Stimulated activated CD4-positive, alpha-beta T cell treated with anti-CD3 and anti-CD28 coated beads, Interleukin-15, amount 100 ng/mL, for 24 hours (primary cell): ENCODE measurements around the gene ADAMTS2.

ENCODE experiments used
- DNase-seq: peaks from one replicate; pipeline ENCODE4 v3.0.0-alpha.2; 2020

The ADAMTS2 gene

DNA sequence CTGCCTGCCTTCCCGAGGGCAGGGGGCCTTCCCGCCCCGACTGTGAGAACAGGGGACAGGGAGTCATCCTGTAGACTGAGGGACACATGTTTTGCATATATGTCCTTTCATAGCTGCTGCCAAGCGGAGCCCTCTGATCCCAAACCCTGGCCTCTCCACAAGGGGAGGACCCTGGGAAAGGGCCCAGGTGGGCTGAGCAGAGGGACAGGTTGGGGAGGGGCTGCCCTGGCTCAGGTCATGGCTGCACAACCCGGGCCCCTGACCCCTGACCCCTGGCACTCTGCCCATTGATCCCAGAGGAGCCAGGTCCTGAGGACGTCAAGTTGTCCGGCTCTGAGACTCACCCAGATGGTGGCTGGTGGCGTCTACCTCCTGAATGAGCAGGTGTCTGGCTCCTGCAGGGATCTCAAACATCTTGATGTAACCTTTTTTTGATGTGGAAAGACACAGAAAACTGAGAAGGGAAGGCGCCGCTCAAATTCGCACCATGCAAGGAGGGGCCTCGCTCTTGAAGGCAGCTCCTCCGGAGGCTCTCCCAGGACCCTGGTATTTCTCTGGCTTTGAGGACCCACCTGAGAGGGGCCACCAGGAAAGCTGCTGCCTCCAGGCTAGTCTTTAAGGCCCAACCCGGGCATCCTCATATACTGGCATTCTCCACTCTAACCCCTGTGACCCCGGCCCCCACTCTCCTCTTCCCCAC is 213.2 kb downstream of the ADAMTS2 start:
- no peak for DNase-seq

GRCh38 chr5:179131321-179131835 is 213.9 kb downstream of the ADAMTS2 start:
- DNase-seq: no peak

GRCh38 chr5:179130101-179130681 is 215.1 kb downstream of the ADAMTS2 start:
- no peak for DNase-seq

GRCh38 chr5:179129607-179130071 is 215.6 kb downstream of the ADAMTS2 start:
- no peak for DNase-seq

DNA sequence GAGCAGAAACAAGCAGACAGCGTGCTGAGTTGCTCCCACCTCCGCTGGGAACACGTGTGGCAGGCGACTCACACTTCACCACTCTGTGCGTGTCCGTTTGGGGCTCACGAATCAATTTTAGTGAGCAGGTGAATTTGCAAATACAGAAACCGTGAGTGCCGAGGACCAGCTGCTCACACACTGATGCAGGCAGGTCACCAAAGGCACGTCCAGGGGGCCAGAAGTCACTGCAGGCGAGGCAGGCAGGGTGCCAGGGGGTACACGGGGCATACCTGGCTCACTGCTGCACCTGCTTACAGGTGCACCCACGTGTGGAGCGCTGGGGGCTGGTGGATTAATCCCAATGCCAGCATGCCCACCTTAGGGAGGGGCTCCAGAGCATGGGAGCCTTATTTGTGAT is 216.3 kb downstream of the ADAMTS2 start:
- no peak for DNase-seq

- no peak for DNase-seq
These were observed 217.3 kb downstream of the ADAMTS2 start for GRCh38 chr5:179128041-179128365.

DNA sequence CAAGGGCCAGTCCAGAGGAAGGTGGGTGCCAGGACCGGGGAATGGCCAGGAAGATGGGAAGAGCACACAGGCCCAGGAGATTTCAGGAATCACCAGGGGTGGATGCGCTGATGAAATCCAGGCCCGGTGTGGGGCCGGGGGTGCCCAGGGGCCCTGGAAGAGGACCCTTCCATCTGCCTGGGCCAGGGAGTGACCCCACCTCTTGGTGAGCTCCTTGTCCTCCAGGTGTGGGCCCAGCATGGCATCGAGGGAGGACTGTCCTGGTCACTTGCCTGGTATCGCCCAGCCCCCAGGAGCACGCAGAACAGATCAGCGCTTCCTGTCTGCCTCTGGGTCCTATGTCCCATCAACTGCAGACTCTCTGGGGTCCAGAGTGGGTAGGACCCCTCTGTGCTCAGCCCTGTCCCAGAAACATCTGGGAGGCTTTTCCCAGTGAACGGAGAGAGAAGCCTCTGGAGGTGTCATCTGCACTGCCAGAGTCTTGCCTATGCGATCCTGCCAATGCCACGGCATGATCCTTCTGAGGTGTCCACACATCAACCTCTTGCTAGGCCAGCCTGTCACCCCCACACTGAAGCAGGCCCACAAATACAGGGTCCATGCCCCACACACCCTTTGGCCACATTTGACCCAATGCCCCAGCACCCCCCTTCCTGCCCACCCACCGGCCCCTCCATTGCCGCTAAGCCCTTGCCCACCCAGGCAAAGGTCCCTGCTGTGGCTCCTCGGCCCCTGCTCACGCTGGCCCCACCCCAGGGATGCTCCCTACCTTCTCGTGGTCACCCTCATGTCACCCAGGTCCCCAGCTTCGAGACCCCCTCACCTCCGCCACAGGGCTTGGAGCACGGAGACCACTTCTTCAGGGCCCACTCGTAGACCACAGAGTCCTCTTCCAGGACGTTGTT is 217.9 kb downstream of the ADAMTS2 start:
- DNase-seq: no peak

DNA sequence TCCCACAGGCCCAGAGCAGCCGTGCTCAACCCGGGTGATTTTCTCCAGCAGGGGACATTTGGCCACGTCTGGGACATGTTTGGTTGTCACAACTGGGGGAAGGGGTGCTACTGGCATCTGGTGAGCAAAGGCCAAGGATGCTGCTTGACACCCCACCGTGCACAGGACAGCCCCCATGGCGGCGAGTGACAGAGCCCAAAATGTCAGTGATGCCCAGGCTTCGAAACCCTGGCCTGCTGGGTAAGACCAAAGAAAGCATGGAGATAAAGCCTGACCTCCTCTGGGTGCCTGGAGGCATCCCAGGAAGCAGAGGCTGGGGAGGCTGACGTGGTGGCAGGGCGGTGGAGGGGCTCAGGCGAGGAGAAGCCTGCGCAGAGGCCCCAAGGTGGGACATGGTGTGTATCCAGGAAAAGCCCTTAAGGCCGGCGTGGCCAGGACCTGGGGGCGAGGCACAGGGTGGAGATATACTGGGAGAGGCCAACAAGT is 218.7 kb downstream of the ADAMTS2 start:
- no peak for DNase-seq

DNA sequence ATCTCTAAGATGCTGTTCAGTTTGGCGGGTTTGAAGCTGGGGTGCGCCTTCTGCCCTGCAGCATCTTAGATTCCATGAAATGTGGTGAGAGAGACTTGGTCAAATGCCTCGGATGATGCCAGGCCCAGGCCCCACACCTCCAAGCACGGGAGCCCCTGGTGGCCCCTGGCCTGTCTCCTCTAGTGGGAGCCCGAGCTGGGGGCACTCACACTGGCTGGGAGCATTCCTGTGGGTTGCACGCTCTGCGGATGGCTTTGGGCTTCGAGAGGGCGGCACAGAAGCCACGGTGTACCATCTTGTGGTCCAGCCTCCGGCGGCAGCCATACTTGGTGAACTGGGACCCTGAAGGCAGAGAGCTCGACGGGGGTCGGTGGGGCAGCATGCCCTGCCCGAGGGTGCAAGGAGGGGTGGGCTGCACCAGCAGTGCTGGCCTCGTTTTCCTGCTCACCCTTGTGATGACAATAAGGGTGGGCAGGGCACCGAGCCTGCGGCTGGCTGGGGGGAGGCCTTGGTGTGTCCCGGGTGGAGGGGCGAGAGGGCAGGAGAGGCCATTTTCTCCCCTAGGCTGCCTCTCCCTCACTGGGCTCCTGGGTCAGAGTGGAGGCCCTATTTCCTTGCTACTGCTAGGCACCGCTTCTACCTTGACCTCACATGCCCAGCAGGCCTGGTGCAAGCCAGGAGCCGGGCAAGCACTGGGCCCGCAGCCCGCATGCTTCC is 219.3 kb downstream of the ADAMTS2 start:
- no peak for DNase-seq

DNA sequence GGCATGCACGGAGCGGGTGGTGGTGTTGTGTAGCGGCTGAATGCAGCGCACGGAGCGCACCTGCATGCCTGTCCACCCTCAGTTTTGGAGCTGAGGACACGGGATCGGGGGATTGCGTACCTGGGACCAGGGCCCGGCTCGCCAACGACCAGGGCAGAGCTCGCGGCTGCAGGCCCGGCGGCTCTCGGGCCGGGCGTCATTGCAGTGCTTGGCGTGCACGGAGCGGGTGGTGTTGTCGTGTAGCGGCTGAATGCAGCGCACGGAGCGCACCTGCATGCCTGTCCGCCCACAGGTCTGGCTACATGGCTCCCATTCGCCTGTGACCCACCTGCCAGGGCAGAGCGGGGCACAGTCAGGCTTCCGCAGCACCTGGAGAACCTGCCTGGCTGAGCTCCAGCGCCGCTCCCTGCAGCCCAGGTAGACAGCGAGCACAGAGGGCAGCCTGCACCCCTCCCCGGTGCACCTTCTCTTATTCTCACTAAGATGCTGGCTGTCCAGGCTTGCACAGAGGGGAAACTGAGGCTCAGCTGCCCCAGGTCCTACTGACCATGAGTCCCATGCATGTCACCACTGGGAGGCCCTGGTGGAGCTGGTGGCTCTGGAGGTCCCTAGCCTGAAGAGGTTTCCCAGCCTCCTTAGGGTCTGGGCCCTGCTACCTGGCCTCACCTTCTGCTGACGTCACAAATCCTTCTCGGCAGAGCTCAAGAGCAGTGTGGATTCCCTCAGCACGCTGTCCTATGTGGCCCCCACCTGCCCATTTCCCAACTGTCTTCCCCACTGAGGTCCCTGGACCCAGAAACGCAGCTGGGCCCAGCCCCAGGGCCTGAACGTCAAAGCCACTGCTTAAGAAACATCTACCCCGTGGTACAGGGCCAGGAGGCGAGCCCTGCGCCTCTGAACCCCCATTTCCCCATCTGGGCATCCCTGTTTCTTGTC is 220.1 kb downstream of the ADAMTS2 start:
- no peak for DNase-seq

DNA sequence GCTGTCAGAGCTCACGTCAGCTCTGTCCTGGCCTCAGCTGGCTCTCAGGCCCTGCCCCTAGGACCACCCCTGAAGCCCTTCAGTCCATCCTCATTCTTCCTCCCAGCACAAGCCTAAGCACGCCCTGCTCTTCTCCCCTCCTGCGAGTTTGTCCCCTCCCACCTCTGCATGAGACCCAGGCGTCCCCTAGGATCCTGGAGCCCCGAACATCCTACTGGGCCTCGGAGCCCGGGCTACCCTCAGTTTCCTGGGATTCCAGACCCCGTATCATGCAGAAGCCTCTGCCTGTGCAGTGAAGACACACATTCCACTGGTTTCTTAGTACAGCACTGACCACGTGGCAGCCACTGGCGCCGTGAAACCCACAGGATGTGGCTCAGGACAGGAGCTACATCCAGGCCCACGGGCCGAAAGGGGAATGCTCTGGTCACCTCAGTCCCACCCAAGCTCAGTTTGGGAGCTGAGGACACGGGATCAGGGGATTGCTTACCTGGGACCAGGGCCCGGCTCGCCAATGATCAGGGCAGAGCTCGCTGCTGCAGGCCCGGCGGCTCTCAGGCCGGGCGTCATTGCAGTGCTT is 220.9 kb downstream of the ADAMTS2 start:
- DNase-seq: no peak

DNA sequence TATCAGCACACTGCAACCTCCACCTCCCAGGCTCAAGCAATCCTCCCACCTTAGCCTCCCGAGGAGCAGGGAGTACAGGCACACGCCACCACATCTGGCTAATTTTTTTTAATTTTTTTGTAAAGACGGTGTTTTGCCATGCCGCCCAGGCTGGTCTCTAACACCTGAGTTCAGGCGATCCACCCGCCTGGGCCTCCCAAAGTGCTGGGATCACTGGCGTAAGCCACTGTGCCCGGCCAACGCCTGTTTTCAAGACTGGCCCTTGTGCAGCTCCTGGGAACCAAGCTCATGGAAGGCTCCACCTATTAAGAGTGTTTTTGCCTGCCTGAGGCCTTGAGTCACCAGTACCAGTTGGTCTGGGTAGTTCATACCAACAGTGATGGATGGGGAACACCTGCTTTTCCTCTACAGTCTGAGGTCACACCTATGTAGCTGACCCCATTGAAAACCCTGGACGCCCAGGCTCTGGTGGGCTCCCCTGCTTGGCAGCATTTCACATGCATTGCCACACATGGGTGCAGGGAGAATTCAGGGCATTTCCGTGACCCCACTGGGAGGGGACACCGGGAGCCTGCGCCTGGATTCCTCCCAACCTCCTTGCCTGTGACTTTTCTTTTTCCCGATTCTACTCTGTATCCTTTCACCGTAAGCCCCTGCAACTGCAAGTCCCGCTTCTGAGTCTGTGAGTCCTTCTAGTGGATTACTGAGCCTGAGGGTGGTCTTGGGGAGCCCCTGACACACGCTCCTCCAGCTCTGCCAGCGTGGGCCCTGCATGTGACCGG is 221.6 kb downstream of the ADAMTS2 start:
- DNase-seq: no peak

GRCh38 chr5:179123109-179123426 is 222.2 kb downstream of the ADAMTS2 start:
- no peak for DNase-seq

DNA sequence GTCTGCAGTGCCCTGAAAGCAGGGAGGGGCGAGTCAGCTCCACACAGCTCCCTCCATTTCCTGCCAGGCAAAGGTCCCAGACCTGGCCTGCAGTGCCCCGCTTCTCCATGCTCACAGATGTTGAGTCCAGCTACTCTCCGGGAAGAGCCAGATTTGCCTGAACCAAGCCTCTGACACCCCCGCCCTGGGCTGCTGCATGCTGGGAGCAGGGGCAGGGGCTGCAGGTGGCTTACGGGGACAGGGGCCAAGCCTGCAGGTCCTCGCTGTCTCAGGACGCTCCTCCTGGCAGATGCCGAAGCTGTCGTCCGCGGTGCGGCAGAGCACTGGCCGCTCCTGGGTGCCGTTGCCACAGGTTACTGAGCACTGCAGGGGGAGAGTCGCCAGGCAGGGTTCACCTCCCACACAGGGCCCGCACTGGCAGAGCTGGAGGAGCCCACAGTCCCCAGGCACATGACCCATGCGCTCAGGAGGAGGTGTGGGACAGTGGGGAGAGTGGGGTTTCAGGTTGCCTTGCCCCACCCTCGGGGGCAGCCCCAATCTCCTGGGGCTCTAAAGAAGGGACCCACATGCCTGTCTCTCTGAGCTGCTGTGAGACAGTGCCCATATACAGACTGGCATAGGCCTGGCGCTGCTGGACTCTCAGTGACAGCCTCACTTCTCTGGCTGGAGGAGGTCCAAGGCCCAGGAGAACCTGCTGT is 222.7 kb downstream of the ADAMTS2 start:
- DNase-seq: no peak

DNA sequence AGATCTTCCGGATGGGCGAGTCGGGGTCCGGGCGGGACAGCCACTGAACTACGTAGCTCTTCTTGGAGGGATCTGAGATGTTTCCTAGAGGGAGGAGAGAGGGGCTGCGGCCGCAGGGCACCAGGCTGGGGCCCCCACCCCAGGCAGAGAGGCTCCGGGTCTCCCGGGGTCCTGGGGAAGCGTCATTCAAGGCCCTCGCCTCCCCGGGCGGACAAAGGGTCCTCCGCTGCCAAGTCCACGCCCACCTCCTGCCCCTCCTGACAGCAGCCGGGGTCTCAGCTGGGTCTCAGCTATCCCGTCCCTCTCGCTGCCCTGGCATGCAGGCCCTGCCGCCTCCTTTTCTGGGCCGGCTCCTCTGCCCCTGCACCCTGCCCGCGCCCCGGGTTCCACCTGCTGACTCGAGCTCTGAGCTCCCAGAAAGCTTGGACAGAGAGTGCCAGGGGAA is 223.6 kb downstream of the ADAMTS2 start:
- DNase-seq: no peak

- no peak for DNase-seq
These were observed 224.2 kb downstream of the ADAMTS2 start for GRCh38 chr5:179120951-179121666.

GRCh38 chr5:179120421-179120861 is 224.8 kb downstream of the ADAMTS2 start:
- DNase-seq: no peak

DNA sequence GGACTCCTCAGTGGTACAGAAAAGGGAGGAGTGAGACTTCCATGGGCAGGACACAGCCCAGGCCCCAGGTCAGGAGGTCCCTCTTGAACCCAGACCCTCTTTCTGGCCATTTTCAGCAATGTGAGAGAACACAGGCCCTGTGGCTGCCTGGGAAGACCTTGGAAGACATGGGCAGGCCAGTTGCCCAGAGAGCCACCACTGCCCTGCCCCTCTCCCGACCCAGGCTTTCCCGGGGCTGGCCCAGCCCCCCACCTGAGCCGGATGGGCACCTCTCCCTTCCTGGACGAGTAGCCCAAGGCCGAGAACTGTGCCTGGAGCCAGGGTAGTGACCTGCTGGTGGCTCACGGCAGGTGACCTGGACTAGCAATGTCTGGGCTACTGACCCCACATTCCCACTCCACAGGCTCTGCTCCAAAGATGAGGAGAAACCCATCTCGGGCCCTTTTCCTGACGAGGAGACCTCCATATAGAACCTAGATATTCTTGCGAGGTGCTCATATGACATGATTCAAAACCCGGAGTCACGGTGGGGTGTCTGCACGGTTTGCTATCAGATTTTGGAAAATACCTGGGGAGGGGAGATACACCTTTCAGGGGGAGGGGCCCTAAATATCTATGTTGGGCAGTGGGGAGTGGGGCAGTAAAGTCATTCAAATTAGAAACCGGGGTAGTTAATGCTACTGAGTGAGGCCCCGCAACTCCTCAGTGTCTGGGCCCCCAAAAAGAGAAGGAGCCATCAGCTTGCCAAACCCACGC is 225.7 kb downstream of the ADAMTS2 start:
- no peak for DNase-seq
